ENCODE data around the gene AGRP.
"Not testable (repeated sequence)": the region's sequence is repeated elsewhere in the genome, so short reads cannot be mapped to it uniquely, and the experiment has no call there.

Gene AGRP

DNA sequence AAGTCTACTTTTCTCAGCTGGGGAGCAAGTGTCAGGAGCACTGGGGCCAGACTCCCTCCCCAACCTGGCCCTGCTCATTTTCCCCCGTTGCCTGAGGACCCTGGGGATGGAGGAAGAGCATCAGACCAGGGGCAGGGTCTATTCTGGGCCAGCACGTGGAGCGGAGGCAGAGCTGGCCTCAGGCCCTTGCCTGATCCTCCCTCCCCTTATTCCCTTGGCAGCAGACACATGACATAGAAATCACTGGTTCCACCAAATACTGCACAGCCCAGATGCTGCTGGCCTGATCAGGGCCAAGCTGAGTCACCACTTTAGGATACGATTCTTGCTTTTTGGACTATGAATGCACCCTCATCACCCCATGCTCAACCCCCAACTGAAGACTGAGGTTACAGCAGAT lies 15.8 kb upstream of the AGRP start:
- DNase-seq = no peak

DNA sequence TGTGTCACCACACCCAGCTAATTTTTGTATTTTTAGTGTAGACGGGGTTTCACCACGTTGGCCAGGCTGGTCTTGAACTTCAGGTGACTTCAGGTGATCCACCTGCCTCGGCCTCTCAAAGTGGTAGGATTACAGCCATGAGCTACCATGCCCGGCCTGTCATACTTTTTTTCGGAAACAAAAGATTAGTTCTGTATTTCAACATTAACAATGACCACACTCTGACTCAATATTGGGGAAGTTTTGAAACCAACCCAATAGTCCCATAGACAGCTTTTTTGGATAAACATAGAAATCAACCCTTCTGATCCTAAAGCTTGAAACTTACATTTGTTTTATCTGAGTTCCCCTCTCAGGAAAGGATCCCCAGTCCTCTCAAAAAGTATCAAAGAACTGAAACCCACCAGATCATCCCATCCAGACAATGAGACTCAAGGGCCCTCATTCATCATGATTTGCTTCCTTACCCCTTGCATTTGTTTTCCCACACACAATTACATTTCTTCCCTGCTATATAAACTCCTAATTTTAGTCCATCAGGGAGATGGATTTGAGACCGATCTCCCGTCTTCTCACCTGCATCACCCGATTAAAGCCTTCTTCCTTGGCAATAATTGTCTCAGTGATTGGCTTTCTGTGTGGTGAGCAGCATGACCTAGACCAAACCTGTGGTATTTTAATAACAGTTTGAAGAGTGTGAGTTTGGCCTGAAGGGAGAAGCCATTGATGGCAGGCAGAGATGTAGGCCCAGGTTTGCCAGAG lies 7.2 kb upstream of the AGRP start:
- DNase-seq = no peak

DNA sequence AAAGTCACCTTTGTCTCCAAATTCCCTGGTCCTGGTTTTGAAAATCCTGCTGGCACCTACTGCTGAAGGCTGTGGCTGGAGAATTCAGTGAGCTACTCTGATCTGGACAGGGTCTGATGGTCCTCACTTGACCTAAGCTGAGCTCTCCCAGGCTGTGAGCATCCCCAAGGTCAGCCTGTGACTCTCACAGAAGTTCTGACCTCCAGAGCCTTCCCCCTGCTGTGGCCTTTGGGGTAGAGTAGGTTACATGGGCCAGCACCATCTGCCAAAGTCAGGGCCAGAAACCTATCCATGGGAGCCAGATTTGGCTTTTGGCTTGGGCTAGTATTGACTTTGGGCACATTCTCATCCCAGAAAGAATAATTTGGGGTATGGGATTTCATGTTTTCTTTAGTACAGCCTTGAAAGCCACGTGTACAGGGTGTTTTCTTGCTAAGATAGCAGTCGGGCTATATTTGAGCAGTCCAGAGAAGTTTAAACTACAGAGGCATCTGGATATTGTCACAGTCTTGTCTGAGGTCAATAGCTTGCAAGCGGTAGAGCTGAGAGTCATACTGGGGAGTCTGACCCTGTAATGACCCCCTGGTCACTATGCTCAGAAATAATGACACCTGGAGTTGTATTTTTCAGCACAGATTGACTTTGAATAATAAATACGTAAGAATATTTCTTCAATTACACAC lies 6.2 kb upstream of the AGRP start:
- DNase-seq = no peak

DNA sequence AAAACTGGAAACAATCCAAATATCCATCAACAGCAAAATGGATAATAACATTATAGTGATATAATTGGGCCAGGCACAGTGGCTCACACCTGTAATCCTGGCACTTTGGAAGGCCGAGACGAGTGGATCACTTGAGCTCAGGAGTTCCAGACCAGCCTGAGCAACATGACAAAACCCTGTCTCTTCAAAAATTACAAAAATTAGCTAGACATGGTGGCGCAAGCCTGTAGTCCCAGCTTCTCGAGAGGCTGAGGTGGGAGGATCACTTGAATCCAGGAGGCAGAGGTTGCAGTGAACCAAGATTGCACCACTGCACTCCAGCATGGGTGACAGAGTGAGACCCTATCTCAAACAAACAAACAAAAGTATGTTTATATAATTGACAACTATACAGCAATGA lies 4.2 kb upstream of the AGRP start:
- DNase-seq = not testable (repeated sequence)

DNA sequence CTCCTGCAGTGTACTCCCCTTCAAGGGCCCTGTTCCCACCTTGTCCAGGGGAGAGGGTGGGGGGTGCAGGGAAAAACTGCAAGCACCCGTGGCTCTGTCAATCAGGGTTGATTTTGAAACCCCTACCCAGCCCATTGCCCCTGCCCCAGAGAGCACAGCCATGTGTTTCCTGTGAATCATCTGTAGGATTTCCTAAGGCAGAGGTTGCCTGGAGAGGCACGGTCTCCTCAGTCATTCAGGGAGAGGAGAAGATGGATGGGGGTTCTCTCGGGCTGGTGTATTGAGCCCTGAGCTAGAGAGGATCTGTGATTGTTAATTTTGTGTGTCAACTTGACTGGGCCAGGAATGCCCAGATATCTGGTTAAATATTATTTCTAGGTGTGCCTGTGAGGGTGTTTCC lies 3.5 kb upstream of the AGRP start:
- DNase-seq = no peak

DNA sequence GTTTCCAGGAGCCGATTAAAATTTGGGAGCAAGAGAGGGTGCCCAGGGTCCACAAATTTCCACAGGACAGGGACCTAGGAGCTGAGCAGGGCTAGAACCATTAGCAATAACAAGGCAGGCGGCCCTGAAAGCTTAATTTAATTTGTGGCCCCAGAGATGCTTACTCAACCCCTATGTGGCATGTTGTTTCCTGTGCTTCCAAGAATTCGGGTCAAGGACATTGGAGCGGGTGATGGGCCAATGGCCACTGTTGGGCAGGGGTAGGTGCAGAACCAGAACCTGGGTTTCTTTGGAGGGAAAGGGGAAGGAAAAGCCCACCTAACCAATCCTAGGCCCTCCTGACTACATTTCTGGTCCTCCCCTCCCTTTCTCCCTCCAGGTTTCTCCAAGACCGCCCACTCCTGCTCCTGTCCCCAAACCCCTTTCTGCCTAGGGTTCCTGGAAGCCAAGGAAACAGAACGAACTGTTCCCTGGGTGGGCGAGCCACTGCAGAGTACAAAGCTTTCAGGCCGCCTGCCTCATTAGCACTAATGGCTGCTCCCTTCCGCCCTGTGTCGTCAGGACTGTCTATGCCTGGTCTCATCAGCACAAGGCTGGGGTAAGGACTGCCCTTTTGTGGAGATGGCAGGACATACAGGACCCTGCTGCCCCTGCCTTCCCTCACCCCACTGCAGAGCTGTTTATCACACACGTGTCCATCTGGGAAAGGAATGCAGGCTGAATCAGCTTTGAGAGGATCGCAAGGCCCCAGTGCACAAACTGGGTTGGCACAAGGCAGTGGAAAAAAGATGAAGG lies 581 bp upstream of the AGRP start:
- no peak for DNase-seq

DNA sequence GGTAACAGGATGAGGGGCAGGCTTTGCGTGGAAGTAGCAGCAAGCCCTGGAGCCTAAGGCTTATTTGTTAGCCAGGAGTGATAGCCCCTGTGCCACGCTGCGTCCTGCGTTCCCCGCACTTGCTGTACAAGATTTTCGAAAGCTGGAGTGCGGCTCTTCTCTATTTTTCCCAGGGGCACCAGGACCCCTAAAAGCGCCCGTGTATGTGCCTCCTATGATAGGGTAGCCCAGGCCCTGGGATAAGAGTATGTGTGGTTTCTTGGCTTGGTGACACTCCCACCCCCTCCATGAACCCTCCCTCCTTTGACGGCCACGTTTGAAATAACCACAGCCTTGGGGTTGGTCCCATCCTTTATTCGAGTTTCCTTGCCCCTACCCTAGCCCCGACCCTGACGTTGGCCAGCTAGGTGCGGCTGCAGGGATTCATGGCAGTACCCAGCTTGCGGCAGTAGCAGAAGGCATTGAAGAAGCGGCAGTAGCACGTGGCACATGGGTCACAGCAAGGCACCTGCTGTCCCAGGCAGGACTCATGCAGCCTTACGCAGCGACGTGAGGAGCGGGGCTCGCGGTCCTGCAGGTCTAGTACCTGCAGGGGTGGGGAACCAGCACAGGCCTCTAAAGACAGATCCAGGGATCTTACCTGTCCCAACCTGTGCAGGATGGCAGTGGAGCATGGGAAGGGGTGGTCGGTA lies 968 bp downstream of the AGRP start:
- no peak for DNase-seq

DNA sequence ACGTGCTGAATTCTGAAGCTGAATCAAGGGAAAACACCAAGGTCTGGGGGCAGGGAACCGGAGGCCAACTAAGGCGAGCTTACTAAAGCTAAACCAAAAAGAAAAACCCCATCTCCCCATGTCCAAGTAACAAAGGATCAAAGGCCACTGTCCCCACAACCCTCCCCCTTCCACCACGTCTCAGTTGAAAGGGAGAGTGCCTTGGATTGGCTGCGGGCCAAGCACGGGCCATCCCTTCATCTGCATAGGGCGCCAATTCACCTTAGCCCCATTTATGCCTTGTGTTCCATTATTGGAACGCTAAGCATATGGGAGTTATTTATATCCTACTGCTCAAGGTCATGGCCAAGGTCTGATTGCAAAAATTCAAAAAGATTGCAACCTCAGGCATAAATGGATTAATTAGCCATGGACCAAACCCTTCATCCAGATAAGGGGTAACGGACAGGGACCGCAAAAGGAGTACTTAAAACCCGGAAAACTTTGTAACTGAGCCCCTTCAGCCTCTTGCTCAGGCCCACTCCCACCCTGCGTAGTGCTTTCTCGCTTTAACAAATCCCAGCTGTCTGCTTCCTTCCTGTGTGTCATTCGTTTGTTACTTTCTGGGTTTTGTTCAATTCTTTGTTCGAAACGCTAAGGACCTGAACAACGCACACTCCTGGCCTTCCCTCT lies 1.6 kb downstream of the AGRP start:
- peak; percentile 77 for DNase-seq

DNA sequence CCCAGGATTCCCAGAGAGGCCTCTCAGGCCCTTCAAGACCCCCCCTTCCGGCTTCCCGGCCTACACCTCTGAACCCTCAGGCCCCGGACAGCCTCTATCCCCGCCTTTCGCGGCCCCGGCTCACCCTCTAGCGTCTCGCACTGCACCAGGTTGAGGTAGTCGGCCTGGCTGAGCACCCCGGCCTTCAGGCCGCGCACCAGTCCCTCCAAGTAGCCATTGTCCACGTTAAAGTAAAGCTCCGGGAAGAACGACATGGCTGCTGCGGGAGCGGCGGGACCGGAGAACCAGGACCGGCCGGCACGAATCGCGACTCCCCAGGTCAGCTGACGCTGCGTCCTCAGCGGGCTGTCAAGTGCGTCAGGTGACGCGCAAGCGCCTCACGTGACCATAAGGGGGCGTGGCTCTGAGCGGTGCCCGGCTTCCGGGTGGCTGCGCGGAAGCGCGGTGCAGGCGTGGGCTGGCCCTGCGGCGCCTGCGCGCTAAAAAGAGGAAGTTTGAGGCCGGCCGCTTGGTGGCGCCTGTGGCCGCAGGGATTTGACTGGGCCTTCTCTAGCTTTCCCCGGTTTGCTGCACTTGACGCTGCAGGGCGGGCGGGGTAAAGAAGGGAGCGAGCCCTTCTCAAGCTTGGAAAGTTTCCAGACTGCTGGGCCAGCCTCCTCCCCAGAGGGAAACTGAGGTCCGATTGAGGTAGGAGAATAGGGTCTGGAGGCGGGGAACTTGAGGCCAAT lies 2.4 kb downstream of the AGRP start, which contains the start of gene ATP6V0D1:
Gene ATP6V0D1, minus strand, starts transcription at position 325 of the 728 bp plus-strand sequence. Its CDS starts 71 bp downstream, at position 254.
- DNase-seq = peak; percentile 100

DNA sequence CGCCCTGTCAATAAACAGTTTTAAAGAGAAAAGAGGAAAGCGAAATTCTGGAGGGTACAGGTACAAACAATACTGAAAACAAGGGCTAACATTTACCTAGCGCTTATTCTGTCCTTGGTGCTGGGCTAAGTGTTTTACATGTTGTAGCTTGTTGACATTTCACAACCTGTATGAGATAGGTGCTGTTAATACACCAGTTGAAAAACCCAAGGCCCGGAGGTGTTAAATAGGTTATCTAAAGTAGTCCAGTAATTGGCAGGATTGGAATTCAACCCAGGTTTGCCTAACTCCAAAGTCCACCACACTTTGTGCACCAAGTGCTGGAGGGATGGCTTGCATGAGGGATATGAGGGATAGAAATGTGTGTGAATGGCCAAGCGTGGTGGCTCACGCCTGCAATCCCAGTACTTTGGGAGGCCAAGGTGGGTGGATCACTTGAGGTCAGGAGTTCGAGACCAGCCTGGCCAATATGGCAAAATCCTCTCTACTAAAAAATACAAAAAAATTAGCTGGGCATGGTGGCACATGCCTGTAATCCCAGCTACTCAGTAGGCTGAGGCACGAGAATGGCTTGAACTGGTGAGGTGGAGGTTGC lies 5.3 kb downstream of the AGRP start:
- no peak for DNase-seq

DNA sequence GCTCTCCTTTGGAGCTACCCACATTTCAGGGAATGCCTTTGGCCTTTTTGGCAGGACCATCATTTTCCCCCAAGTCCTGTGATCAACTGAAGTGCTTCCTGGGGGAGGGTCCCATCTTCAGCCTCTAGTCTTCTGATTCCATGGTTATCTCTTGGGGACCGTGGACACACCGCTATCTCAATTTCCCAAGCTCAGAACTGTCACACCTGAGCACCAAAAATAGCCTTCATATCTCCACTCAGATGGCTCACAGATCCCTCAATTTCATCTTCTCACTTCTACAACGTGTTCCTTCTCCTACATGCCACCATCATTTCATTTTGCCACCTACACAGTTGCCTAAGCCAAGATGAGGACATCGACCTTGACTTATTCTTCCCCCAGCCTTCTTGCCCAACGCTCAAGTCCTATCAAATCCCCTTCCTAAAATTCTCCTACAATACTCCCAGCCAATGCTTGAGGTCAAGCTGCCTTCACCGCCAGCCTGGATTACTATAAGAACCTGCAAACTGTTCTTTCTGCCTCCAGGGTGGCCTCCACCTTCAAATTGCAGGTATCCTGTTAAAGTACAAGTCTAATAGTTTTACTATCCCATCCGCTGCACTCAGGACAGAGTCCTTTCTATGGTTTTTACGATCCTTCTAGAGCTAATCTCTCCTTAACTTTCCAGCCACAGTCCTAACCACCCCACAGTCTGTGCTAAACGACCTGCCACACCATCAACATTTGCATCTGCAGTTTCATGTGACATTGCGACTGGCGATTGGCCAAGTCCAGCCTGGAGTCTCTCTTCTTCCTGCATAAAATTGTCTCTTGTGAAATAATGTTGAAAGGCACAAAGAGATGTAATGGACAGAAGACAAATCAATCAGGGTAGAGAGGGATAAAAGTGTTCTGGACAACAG lies 8.5 kb downstream of the AGRP start:
- no peak for DNase-seq

DNA sequence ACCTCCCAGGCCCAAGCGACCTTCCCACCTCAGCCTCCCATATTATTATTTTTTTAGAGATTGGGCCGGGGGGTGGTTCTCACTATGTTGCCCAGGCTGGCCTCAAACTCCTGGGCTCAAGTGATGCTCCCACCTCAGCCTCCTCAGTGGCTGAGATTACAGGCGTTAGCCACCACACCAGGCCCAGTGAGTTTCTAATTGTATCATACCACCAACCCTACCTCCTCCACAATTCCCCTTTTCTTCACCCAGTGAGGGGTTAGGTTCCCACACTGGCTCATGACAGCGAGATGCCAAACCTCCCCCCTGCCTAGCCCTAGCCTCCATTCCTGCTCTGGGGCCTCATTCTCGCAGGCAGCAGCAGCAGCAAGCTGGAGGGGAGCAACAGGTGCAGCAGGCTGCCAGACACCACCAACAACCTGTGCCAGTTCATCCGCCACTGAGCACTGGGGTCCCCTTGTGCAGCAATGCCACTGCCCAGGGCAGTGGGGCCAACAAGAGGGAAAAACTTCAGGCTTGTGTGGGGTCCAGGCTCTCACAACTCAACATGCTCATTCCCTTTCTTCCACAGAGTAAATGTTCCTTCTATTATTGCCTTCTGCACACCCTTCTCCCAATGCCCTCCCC lies 11.5 kb downstream of the AGRP start:
- DNase-seq = no peak

DNA sequence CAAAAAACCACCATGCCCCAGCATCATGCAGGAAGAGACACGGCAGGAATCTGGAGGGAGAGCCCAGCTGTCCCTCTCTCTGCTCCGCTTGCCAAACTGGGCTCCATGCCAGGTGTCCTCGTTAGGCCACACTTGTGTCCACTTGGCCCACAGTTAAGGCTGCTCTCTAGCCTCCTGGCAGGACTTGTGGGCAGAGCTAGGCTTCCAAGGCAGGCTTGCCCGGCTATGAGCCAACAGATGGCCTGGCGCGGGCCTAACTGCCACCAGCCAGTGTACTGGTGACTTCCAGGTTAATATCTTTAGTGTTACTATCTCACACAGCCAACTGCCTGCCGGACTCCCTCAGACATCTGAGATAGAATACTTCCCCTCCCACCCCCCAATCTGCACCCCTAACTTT lies 13.0 kb downstream of the AGRP start:
- no peak for DNase-seq

DNA sequence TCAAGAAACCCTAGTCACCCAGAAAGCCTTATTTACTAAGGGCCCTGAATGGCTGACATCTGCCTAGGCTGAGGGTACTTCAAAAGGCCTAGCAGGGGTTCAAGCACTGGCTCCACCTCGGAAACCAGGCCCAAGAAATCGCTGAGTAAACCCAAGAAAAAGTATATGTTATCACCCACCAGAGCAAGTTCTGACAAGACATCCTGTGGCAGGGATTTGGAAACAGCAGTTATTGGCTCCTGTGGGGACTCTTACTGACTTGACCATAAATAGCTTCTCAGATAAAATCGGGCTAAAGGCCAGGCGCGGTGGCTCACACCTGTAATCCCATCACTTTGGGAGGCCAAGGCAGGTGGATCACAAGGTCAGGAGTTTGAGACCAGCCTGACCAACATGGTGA lies 14.6 kb downstream of the AGRP start:
- no peak for DNase-seq

DNA sequence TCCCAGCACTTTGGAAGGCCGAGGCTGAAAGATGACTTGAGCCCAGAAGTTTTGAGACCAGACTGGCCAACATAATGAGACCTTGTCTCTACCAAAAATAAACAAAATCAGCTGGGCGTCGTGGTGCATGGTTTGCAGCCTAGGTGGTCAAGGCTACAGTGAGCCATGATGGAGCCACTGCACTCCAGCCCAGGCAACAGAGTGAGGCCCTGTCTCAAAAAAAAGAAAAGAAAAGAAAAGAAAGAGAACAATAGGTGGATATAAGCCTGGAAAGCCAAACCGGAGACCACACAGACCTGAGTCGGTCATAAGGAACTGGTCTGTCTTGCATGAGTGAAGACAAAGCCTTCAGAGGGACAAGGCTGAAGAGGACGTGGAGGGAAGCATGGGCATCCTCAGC lies 16.8 kb downstream of the AGRP start:
- no peak for DNase-seq

DNA sequence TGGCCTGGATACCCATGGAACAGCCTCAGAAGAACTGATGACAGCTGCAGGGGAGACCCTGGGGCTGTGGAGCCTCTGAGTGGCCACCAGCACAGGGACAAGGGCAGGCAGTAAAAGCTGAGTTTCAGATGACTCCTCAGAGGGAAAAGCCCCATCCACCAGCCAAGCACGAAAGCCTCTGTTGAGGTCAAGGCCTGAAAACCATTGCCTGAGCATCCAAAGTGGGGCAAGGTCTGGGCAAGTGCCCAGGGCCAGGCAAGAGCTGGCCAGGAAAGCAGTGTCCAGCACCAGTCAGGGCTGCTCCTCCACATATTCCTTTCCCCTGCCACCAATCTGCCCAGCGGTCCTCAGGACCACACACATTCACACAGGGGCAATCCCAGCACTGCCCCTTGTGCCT lies 18.8 kb downstream of the AGRP start:
- DNase-seq = no peak

DNA sequence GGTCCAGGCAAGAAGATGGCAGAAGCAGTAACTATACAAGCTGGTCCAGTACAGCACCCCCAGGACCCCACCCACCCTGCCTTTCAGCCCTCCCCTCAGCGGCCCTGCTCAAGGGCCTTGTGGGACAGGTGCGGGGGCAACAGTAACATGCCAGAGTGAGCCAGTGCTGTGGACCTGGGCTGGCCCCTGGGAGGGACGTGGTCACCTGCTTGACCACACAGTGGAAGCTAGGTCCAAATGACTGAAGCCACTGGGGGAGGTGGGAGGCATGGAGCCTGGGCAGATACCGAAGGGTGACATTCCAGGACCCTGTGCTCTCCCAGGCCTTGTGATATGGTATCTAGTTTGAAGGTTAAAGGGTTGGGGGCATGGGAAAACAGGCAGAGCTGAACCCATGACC lies 19.7 kb downstream of the AGRP start:
- no peak for DNase-seq

DNA sequence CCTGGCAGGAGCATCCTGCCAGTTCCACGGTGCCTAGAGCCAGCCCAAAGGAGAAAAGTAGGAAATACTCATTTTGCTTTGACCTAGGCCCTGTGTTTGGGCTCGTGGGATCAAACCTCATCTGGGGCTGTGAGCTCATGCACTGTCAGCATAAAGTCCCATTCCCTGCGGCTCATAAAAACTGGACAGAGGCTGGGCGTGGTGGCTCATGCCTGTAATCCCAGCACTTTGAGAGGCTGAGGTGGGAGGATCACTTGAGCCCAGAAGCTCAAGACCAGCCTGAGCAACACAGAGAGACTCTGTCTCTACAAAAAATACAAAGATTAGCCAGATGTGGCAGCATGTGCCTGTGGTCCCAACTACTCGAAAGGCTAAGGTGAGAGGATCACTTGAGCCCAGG lies 20.3 kb downstream of the AGRP start:
- DNase-seq = no peak

DNA sequence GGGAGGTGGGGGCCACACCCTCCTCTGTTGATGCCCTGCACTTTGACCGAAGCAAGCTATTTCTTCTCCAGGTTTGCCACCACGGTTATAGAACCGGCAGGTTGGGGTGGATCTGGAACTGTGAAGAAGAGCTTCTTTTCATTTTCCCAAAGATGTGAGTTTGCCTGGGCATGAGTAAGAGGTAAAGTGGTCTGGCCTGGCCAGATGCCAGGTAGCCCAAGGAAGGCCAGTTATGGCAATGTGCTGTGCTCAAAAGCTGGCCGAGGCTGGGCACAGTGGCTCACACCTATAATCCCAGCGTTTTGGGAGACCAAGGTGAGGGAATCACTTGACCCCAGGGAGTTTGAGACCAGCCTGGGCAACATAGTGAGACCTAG lies 21.1 kb downstream of the AGRP start:
- DNase-seq = no peak

Measured in RPMI8226 (cell line).